Caki2 (cell line): ENCODE measurements around the gene TRPM5. TPM values are rescaled to one million over a fixed set of nuclear protein-coding genes. Genes with fewer than 3 reads are reported as not detected.

ENCODE experiments used
- DNase-seq: peaks from one replicate; pipeline ENCODE4 v3.0.0-alpha.2; 2015; ENCODE audit warnings: low read depth
- in situ Hi-C: cut with HindIII; loops from 2 replicates; pipeline ENCODE4 v1.10.0; 2016; ENCODE audit warnings: low sequenced_read_pairs, low pct_unique_long_range_greater_than_20kb, mixed read lengths
- total RNA-seq: library from RNA; depleted of rRNA; stranded (reverse); fragments of >200 nt; shearing (Covaris generic); gene quantifications from 2 replicates; pipeline ENCODE4 v1.2.3, GENCODE V29; 2014; ENCODE audit warnings: low replicate concordance

The TRPM5 gene
- total RNA-seq, 1 experiment from 2014 or later, result not detected

DNA sequence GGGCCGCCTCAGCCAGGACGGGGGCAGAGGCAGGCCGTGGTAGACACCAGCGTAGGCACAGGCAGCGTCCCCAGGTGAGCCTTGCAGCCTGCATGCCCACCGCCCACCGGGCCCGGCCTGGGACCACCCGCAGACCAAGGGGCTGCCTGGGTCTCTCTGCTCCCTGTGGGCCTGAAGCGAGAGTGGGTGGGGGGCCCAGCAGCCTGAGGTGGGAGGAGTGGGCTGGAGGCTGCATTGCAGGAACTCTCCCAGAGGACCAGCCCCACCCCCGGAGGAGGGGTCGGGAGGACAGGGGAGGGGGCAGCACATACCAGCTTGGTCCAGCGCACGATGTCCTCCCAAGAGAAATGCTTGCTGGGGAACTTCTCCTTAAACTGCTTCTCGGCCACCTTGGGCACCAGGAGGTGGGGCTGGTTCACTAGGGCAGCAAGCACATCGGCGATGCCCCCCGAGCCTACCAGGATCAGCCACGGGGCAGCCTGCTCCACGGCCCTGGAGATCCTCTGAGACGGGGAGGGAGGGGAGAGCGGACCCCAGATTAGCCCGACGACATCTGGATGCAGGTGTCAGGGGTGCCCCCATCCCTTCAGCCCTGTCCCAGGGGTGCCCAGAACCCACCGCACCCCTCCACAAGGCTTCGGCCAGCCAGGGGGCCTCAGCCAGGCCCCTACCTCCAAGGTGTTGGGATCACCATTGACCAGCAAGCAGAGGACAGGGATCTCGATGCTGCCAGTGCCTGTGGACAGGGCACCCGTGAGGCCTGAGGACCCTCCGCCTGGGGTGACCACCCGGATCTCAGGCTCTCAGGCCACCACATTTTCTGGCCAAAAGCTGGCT lies 26.2 kb downstream of the TRPM5 start:
- in situ Hi-C loops, result no loop called here
- DNase-seq, result no peak

DNA sequence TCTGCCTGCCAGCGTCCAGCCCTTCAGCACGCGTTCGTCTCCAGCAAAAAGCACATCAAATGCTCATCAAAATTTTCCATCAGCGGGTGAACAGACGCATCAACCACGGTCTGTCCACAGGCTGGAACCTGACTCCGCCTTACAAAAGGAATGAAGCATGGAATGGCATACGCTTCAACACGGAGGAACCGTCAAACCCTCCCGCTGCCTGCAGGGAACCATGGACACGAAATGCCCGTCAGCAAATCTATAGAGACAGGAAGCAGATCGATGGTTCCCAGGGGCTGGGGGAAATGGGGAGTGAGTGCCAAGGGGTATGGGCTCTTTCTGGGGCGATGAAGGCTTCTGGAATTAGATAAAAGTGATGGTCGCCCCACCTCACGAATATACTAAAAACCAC lies 27.5 kb downstream of the TRPM5 start:
- in situ Hi-C loops, result no loop called here
- no peak for DNase-seq

DNA sequence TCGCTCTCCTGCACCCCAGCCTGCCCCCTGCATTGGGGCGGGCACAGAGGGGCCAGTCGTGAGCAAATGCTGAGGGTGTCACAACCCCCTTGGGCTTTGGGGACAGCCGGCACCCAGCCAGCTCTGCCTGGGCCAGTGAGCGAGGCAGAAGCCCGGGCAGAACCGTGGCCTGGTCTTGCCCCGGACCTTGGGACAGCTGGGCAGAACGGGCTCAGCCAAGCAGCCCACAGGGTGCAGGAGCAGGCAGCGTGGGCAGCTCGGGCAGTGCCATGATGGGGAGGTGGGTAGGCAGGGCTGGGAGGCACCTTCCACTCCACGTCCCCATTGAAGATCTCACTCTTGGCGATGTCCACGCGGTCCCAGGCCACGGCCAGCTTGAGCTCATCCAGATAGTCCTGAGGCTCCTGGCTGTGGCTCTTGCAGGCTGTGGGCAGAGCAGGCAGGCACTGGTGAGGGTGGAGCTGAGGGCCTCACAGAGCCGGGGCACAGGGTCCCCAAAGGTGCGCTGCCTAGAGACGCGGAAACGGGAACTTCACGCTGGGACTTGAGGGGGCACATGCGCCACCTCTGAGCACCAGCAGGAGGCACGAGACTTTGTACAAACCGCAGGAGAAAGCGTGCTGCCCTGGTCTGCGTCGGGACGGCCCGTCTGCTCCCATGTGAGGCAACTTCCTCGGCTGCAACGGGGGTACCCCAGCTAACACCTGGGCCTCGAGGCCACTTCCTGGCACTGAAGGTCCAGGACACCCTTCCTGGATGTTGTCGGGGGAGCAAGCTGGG lies 28.5 kb downstream of the TRPM5 start:
- DNase-seq, result no peak
- in situ Hi-C loops, result no loop called here

DNA sequence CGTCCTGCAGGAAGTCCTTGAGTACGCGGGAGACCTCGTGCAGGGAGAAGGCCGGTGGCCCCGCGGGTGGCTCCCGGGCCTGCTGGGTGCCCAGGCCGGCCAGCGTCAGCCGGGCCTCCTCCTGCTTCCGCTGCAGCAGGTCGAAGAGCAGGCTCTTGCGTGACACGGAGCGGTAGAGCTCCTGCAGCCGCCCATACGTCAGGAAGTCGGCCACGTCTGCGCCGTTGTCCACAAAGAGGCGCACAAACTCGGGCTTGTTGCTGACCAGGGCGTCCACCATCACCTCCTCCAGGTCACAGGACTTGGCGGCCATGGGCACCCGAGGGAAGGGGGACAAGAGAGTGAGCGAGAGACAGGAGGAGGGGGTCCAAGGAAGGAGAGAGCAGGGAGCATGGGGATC lies 29.1 kb downstream of the TRPM5 start:
- no peak for DNase-seq
- in situ Hi-C loops, result no loop called here

DNA sequence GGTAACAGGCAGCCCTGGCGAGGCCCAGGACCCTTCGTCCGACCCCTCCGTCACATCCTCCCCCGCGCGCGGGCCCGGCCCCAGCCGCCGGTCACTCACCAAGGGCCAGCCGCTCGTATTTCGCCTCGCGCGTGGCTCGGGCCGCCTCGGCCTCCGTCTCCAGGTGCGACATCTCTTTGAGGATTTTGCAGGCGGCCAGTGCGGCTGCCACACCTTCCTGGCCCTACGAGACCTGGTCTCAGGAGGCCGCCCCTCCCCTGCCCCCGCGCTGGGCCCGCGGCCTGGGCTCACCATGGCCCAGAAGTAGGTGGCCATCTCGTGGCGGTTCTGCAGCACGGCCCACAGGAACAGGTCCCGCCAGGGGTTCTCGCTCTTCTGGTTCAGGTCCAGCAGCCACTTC lies 29.7 kb downstream of the TRPM5 start:
- in situ Hi-C loops, result no loop called here

DNA sequence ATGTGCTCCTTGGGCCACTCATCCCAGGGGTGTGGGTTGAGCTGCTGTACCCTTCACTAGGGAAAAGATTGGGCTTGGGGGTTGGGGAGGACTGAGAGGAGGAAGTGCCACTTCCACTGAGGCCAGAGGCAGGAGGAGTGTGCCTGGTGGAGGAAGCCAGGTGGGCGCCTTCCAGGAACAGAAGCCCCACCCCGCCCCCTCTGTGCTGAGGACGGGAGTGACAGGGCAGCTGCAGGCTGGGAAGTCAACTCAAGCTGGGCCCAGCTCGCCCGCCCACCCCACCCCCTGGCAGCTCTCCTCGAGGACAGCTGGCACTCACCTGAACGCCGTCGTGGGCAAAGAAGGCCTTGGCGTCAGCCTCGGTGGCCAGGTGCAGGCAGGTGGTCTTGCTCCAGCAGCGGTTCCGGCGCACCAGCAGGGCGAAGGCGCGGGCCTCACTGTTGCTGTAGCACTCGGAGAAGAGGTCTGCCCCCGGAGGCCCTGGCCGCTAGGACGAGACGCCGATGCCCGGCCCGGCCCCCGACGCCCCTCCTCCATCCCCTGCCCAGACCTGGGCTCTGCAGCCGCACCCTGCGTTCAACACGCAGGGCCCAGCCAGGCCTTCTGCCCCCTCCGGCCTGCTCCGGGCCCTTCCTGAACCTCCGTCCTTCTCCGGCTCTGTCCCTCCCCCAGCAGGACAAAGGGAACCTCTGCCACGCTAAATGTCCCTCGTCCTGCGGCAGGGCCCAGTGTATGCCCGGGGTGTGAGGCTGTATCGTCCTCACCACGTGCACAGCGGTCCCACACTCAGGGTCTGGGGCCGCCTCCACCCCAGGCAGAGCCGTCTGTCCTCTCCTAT lies 30.4 kb downstream of the TRPM5 start:
- in situ Hi-C loops, result no loop called here
- DNase-seq, result no peak

More for the DNA sequence above, 29.7 kb downstream of the TRPM5 start:
- no peak for DNase-seq

DNA sequence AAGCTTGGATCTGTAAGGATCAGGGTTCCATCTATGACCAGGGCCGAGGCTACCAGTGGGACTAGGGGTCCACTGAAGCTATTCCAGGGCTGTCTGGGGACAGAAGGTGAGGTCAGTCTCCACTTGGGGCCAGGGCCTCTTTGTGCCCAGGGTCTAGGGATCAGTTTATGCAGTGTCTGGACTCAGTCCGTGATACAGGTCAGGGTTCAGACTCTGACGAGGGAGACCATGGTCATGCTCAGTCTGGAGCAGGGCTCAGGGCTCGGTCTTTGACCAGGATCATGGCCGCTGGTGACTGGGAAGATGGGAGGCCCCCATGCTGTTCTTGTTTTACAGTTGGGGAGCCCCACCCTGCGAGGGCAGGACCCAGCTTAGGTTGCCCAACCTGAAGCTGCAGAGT lies 32.0 kb downstream of the TRPM5 start:
- no peak for DNase-seq
- in situ Hi-C loops, result no loop called here

DNA sequence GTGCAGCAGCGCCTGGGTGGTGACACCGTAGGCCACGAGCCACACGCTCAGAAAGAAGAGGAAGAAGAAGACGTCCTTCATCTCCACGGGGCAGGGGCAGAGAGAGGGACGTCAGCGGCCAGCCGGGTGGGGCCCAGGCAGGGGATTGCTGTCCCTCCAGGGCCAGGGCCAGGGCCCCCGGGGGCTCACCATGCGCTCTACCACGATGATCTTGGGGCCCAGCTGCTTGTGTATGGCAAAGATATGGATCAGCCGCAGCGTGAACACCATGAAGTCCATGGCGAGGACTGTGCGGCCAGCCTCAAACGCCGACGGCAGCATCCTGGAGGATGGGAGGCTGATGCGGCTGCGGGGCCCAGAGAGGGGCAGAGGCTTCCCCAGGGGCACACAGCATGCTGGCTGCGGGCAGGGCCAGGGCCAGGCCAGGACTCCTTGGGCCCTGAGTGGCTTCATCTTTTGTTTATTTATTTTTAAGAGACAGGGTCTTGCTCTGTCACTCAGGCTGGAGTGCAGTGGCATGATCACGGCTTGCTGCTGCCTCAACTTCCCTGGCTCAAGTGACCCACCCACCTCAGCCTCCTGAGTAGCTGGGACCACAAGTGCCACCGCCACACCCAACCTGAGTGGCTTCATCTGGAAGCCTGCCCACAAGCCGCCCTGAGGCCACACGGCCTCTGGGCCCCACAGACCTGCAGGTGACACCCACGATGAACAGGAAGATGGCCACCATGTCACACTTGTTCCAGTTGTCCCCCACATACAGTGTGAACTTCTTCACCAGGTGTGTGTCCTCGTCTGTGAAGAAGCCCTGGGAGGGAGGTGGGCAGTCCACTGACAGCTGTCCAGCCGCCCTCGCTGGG lies 32.6 kb downstream of the TRPM5 start:
- DNase-seq, result no peak
- in situ Hi-C loops, result no loop called here

DNA sequence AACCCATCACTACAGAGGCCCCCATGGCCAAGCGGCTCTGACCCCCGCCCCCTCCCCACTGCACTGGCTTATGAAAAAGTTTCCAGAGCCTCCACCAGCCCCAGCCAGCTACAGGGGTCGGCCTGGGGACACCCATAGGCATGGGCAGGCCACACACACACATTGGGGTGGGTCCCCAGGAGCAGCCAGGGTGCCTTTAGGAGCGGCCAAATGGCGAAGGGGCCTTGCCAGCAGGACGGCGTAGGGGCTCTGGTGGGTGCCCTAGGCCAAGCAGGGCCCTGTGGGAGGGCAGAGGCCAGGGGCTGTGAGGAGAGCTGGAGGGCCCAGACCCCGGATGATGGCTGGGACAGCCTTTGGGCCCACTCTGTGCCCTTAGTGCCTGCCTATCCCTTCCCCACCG lies 33.7 kb downstream of the TRPM5 start:
- no peak for DNase-seq
- in situ Hi-C loops, result no loop called here

DNA sequence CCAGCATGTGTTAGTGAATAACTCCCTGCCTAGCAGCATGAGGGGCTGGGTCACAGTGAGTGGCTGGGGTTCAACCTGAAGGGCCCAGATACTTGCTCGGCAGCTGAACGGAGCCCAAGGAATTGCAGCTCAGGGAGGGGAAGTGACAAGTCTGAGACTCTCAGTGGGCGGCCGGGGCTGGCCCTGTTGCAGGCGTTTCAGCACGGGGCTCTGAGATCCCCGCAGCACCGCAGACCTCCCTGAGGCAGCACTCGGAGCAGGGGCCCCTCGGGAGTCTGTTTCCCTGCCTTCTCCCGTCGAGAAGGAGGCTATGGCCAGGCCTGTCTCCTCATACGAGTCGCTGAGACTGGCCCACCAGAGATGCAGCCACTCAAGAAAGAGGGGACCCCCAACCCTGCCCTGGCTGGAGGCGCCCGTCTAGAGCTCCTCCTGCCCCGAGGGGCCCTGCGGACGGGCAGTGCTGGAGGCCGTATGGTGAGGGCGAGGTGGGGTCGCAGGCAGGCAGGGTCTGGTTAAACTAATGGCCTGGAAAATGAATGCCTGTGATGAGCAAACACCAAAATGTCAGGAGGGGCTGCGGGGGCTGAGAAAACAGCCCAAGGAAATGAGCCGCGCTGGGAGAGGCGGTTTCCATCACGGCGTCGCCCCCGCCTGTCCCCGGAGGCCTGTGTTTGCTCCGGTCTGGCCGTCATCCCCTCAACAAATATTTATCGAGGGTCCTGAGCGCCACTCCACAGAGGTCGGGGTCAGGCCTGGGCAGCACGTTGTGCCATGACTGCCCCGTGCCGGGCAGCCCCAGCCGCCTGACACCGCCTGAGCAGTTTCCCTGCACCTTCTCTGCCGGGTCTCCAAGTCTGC lies 34.5 kb downstream of the TRPM5 start:
- in situ Hi-C loops, result no loop called here
- no peak for DNase-seq

DNA sequence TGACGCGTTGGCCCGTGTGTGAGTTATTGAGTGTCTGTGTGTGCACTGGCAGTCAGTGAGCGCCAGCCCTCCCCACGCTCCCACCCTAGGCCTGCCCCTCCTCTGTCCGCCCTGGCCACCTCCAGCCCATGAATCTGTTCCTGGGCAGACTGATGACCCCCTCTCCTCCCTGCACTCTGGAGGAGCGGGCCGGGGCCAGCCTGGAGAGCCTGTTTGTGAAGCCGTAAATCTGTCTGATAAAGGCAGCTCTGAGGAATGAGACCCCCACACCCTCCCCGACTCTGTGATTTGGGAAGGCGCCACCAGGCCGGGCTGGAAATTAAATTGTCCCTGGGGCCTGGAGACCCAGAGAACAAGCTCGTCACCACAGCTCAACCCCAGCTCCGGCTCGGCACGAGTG lies 35.2 kb downstream of the TRPM5 start:
- no peak for DNase-seq
- in situ Hi-C loops, result no loop called here

DNA sequence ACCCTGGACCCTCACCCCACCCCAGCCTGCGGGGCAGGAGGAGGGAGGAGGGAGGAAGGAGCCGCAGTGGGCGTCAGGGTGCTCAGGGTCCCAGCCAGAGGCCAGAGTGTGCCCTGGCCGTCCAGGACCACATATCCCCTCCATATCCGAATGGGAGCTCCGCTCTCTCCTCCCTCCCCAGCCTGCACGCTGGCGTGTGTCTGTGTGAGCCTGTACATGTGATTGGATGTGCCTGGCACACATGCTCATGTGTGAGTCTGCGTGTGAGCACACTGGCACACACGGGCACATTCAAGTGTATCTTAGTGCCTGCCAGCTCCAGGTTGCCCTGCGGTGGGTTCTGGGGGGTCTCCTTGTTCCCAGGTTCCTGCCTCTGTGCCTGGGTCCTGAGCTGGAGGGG lies 35.6 kb downstream of the TRPM5 start:
- in situ Hi-C loops, result no loop called here
- DNase-seq, result no peak

DNA sequence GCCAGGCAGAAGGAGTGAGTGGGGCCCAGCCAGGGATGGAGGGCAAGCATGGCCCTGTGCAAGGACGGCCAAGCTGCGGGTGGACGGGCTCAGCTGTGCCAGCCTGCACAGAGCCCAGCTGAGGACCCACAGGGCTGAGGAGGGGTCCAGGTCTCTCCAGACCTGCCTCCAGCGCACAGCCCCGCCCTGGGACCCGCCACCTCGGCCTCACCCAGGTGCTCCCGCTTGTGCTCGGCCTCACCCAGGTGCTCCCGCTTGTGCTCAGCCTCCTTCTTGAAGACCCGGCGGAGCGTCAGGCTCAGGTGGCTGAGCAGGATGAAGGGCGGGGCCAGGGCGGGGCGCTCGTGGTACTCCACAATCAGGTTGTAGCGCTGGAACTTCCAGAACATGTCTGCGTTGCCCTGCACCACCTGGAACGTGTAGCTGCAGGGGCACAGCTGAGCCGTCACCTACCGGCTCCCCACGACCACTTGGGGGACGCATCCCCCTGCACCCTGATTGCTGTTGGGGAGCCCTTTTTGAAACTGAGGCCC lies 37.4 kb downstream of the TRPM5 start:
- in situ Hi-C loops, result no loop called here
- no peak for DNase-seq

DNA sequence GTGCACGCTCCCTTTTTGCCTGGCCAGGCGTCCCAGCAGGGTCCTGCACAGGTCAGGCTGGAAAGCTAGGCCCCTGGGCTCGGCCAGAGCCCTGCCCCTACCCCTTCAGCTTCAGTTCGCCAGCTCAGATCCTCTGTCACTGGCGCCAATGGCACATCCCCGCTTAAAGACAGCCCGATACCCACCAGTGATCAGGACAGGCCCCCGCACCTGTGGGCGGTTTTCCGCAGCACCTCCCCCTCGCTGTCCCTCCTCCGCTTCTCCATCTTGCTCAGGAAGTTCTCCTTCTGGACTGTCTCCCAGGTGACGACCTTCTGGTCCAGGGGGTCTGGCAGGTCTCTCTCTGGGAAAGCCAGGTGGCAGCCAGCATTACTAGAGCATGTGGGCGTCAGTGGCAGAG lies 37.9 kb downstream of the TRPM5 start:
- DNase-seq, result no peak
- in situ Hi-C loops, result no loop called here

DNA sequence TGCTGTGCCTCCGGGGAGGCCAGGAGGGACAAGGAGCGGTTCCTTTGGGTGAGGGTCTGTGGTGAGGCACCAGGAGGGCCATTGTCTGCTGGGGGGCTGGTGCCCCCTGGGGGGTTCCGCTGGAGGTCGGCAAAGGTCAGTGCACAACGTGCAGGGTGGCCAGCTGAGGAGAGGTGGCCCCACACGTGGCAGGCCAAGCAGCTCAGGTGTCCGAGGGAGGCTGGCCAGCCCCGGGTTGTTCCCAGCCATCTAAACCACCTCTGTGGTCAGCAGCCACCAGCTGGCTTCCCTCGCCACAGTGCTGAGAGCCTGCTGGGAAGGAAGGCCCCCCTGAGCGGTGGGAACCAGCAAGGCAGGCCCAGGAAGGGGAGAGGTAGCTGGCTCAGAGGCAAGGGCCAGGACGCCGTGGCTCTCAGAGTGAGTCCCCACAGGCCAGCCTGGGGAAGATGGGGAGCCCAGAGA lies 39.5 kb downstream of the TRPM5 start:
- in situ Hi-C loops, result no loop called here
- no peak for DNase-seq

DNA sequence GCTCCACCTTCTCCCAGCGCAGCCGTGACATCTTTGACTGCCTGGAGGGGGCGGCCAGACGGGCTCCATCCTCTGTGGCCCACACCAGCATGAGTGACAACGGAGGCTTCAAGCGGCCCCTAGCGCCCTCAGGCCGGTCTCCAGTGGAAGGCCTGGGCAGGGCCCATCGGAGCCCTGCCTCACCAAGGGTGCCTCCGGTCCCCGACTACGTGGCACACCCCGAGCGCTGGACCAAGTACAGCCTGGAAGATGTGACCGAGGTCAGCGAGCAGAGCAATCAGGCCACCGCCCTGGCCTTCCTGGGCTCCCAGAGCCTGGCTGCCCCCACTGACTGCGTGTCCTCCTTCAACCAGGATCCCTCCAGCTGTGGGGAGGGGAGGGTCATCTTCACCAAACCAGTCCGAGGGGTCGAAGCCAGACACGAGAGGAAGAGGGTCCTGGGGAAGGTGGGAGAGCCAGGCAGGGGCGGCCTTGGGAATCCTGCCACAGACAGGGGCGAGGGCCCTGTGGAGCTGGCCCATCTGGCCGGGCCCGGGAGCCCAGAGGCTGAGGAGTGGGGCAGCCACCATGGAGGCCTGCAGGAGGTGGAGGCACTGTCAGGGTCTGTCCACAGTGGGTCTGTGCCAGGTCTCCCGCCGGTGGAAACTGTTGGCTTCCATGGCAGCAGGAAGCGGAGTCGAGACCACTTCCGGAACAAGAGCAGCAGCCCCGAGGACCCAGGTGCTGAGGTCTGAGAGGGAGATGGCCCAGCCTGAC lies 41.2 kb downstream of the TRPM5 start:
- DNase-seq, result no peak
- in situ Hi-C loops, result no loop called here
